ENCODE data around the gene HES6. TPM values are rescaled to one million over a fixed set of nuclear protein-coding genes. Genes with fewer than 3 reads are reported as not detected.

Gene HES6
- total RNA-seq, 4 donors from 2014 or later = 9.5 to 33.3 (median 10.2) TPM; not detected in 1

DNA sequence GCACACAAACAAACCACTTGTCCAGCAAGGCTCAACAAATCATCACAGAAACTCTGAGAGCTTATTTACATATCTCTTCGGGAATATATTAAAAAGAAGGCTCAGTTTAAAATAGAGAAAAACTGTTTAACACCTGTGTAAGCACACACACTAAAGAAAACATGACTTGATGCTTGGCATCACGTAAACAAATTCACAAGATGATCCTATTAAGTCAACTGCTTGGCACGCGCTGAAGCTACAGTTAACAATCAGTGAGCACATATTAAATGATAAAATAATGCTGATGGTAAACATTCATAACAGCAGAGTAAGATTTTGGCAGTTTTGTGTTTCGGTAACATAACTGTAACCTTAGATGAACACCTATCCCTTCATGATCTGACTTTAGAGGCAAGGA lies 4.3 kb upstream of the HES6 start:
- no peak overlapping the region for H3K27ac ChIP-seq
- H3K4me1 ChIP-seq = peaks cover 11 to 23% of the 10 kb centered on the region in 2 donors
- no peak for DNase-seq
- TF ChIP-seq, protein P1, sequence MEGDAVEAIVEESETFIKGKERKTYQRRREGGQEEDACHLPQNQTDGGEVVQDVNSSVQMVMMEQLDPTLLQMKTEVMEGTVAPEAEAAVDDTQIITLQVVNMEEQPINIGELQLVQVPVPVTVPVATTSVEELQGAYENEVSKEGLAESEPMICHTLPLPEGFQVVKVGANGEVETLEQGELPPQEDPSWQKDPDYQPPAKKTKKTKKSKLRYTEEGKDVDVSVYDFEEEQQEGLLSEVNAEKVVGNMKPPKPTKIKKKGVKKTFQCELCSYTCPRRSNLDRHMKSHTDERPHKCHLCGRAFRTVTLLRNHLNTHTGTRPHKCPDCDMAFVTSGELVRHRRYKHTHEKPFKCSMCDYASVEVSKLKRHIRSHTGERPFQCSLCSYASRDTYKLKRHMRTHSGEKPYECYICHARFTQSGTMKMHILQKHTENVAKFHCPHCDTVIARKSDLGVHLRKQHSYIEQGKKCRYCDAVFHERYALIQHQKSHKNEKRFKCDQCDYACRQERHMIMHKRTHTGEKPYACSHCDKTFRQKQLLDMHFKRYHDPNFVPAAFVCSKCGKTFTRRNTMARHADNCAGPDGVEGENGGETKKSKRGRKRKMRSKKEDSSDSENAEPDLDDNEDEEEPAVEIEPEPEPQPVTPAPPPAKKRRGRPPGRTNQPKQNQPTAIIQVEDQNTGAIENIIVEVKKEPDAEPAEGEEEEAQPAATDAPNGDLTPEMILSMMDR (IDR thresholded peaks at IDR 0.05) = no peak
- intact Hi-C loops (cut with DNase I; ENCODE audit: low total_unique reads) = no loop called here
- no peaks in the 10 kb centered on the region for H3K9me3 ChIP-seq
- no peaks in the 10 kb centered on the region for H3K36me3 ChIP-seq
- no peak overlapping the region for H3K4me3 ChIP-seq
- no peaks in the 10 kb centered on the region for H3K27me3 ChIP-seq

DNA sequence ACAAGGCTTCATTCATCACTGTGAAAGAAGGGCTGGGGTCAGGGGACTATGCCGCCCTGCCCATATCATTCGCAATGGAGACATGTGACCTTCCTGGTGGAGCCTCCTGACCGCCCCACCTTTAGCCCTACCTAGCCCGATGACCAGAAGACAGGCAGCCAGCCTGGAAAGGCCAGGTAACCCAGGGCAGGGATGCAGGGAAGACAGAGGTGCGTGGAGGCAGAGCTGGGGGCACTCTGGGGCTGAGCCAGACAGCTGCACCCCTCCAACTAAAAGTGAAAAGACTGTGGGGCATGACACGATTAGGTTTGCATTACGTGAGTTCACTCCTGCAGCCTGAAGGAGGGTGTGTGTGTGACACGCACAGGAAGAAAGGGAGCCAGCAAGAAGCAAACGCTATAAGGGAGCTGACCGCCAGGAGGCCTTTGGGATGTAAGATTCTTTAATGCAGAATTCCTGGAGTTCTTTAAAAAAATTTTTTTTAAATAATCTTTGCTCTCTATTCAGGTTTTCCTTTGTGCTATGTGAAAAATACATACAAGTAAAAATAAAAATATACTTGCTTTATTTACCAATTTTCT lies 3.7 kb upstream of the HES6 start:
- TF ChIP-seq POLR2A (IDR thresholded peaks at IDR 0.05) = no peak
- TF ChIP-seq, protein P1 (IDR thresholded peaks at IDR 0.05) = no peak
- peak overlapping the region; percentile 44 to 50 for H3K27ac ChIP-seq
- intact Hi-C loops (cut with DNase I; ENCODE audit: low total_unique reads) = no loop called here

DNA sequence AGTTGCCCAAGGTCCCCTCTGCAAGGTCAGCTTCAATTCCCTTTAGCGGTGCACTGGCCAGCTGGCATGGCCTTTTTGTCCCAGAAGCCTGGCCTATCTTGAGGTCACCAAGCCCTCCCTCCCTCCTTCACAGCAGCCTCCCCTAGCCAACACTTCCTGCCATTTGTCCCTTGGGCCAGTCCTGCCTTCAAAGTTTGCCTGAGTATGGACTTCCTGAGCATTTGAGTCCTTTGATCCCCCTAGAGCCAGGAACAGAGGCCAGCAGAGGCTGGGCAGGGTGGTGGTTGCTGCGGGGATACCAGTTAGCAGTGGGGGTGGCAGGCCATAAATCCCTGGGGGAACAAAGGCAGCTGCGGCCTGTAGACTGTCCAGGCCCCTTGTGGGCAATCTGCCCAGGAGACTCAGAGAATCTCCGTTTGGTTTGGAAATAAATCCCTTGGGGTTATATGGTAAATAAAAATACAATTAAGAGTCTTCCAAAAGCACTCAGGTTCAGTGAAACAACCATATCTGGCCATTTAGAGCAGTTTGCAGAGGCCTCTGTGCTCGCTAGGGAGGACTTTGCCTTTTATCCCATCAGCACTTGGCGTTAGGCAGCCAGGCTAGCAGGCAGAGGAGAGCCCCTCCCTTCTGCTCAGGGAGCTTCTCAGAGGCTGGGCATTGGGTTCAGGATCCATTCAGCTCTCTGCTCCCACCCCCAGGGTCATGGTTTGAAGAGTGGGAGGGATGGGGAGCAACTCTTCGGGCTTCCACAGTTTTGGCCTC lies 3.1 kb upstream of the HES6 start:
- Histone ChIP-seq H3K27ac (peak overlapping the region; percentile 44 to 50), H3K4me3 (no peak overlapping the region), H3K4me1 (peaks cover 11 to 29% of the 10 kb centered on the region in 2 donors), H3K9me3 (no peaks in the 10 kb centered on the region), H3K36me3 (no peaks in the 10 kb centered on the region), H3K27me3 (no peaks in the 10 kb centered on the region)
- intact Hi-C loops (cut with DNase I; ENCODE audit: low total_unique reads) = no loop called here
- peak in 1 of 2 donors; percentile 59 for DNase-seq
- no peak for TF ChIP-seq POLR2A (IDR thresholded peaks at IDR 0.05)
- TF ChIP-seq, protein P1 (IDR thresholded peaks at IDR 0.05) = no peak

More for the DNA sequence above, 3.7 kb upstream of the HES6 start:
- Histone ChIP-seq H3K4me1 (peaks cover 11 to 29% of the 10 kb centered on the region in 2 donors), H3K36me3 (no peaks in the 10 kb centered on the region), H3K9me3 (no peaks in the 10 kb centered on the region), H3K4me3 (no peak overlapping the region), H3K27me3 (no peaks in the 10 kb centered on the region)
- no peak for DNase-seq

DNA sequence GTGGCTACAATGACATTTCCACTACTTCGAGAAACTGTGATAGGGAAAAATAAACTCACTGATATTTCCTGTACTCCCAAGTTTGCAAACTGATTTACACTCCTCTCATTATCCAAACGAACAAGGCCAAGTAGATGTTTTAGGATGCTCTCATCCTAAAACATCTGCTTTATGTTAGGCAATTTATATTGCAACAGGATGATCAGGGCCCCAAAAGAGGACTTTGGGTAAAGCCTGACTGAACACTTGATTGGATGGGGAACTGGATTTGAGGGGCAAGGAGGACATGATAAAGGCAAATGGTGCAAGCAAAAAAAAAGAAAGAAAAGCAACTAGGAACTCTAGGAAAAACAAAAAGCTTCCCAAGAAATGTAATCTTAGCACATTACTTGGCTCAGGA lies 2.1 kb upstream of the HES6 start:
- TF ChIP-seq, protein P1 (IDR thresholded peaks at IDR 0.05) = no peak
- no peak for TF ChIP-seq POLR2A (IDR thresholded peaks at IDR 0.05)
- no peaks in the 10 kb centered on the region for H3K9me3 ChIP-seq
- H3K4me3 ChIP-seq = no peak overlapping the region
- intact Hi-C loops (cut with DNase I; ENCODE audit: low total_unique reads) = no loop called here
- H3K36me3 ChIP-seq = no peaks in the 10 kb centered on the region
- peaks cover 11 to 29% of the 10 kb centered on the region in 2 donors for H3K4me1 ChIP-seq
- no peak overlapping the region for H3K27ac ChIP-seq
- no peak for DNase-seq
- no peaks in the 10 kb centered on the region for H3K27me3 ChIP-seq

All from uterus (tissue), 4 donors.